SIG-M5 (cell line): Measurements from ENCODE around the gene ARHGEF40.

ENCODE experiments used
- DNase-seq: peaks from one replicate; lab custom pipeline; 2025; lab: John Stamatoyannopoulos, UW

ARHGEF40 gene

DNA sequence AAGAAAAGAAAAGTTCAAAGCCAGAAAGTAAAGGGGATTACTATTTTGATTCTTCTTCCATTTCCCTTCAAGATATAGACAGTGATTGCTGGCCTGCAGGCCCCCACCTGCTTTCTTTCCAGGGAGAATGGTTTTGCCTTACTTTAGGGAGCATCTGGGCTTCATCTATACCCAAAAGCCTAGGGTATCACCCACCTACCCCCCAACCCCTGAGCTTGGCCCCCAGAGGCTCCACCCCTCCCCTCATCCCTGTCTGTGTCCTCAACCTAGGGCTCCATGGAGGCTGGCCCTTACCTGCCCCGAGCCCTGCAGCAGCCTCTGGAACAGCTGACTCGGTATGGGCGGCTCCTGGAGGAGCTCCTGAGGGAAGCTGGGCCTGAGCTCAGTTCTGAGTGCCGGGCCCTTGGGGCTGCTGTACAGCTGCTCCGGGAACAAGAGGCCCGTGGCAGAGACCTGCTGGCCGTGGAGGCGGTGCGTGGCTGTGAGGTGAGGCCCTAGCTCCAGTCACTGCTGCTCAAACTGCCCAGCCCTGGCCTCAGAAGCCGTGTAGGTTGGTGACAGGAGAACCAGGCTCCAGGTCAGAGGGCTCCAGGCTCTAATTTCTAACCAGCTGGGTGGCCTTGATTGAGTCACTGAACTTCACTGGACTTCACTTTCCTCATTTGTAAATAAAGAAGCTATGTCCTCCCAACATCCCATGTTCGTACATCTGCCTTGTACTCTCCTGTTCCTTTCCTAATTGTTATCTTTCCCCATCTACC is 13.6 kb downstream of the ARHGEF40 start:
- DNase-seq, result no peak

DNA sequence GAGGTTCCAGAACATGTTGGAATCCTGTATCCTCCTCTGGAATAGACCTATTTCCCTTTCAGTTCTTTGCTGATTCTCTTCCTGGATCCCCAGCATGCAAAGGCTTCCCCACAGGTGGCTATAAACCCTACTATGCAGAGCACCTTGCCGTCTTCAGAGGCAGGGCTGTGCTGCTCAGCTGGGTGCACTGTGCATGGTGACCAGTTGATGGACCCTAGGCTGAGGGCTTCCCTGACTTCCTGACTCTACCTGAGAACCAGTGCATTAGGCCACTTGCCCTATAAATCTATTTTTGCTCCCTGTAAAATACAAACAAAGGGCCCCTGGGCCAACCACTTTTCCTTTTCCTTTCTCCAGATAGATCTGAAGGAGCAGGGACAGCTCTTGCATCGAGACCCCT is 14.3 kb downstream of the ARHGEF40 start:
- no peak for DNase-seq

DNA sequence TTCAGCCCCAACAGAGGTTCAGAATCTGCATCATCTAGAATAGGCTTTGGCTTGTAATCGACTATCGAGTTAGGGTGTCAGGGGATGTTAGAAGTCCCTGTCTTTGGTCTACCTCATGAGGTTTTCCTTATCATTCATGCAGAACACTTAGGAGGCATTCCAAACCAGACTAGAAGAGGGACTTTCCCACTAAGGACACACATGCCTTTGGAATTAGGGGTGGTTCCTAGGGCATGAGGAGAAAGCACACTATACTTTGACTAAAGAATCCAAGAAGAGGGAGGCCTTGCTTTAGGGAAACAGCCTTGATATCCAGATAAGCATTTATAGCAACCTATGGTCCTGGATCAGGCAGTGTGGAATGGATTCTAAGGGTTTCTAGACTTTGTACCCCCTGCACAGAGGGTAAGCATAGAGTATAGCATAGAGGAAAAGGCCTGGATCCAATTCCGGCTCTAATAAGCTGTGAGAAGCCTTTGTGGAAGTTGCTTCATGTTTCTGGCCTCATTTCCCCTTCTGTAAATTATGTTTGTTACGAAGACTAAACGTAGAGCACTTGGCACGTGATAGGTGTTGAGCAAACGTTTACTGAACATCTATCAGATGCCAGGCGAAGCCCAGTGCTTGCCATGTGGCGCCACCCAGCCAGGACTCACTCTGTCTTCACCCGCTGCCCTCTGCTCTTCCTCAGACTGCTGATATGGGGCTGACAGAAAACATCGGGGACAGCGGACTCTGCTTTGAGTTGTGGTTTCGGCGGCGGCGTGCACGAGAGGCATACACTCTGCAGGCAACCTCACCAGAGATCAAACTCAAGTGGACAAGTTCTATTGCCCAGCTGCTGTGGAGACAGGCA is 15.1 kb downstream of the ARHGEF40 start:
- no peak for DNase-seq

DNA sequence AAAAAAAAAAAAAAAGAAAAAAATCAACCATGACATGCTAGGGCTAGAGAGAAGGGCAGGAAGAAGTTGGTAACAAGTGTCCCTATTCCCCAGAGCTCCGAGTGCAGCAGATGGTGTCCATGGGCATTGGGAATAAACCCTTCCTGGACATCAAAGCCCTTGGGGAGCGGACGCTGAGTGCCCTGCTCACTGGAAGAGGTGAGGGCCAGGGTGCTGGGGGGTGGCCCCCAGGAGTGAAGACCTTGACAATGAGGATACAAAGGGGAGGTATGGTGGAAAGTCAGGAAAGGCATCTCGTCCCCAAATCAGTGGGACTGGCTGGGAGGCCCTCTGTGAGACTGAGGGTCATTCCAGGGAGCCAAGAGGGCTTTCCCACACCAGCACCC is 16.8 kb downstream of the ARHGEF40 start:
- DNase-seq, result no peak

DNA sequence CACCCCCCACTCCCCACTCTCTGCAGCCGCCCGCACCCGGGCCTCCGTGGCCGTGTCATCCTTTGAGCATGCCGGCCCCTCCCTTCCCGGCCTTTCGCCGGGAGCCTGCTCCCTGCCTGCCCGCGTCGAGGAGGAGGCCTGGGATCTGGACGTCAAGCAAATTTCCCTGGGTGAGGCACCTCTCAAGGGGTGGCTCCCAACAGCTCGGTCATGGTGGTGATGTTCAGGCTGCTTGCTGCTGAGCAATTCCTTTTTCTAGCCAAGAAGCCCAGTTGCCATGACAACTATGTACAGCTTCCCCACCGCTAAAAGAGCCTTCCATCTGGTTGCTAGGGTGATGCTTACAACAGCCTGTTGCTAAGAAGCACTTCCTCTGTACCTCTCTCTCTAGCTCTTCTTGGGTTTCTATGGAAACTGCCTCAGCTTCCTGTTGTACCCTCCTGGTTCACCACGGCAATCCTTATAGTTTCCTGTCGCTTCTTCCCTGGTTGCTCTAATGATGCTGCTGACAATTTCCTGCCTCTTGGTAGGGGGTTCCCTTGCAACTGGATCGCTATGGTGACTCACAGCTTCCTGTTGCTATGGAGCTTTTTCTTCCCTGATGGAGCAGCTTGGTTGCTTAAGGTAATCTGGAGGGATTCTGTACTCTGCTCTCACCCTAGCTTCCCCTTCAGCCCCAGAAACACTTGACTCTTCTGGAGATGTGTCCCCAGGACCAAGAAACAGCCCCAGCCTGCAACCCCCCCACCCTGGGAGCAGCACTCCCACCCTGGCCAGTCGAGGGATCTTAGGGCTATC is 17.4 kb downstream of the ARHGEF40 start:
- peak; percentile 73 for DNase-seq

DNA sequence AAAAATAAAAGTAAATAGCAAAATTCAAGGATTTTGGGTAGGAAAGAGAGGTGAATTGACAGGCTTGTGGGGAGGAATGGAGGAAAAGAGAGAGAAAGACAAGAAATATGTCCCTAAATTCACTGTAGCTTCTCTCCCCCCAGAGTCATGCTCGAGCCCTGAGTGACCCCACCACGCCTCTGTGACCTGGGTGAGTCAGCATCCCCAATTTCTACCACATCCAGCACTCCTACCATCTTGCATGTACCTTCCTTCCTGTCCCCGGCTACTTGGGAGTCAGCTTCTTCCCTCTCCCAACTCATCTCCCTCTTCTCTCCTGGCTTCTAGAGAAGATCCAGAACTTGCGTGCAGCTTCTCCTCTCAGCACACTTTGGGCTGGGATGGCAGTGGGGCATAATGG is 18.6 kb downstream of the ARHGEF40 start:
- DNase-seq, result no peak

DNA sequence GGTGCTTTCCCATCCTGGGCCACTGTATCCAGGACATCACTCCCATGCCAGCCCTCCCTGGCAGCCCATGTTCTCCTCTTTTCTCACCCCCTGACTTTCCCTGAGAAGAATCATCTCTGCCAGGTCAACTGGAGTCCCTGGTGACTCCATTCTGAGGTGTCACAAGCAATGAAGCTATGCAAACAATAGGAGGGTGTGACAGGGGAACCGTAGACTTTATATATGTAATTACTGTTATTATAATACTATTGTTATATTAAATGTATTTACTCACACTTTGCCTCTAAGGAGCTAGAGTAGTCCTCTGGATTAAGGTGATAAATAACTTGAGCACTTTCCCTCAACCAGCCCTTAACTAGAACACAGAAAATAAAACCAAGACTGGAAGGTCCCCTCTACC is 19.2 kb downstream of the ARHGEF40 start:
- DNase-seq, result no peak

DNA sequence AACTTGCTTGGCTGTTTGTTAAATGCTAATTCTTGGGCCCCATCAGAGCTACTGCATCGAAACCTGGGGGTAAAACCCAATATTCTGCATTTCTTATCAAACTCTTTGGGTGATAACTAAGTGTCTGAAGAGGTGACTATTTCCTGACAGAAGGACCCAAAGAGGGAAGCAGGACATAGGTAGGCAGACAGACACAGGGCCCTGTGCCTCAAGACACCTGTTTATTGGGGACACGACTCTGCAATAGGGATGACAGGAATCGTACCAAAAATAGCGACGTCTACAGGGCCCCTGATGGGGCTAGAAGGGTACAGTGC is 19.7 kb downstream of the ARHGEF40 start:
- DNase-seq, result no peak

DNA sequence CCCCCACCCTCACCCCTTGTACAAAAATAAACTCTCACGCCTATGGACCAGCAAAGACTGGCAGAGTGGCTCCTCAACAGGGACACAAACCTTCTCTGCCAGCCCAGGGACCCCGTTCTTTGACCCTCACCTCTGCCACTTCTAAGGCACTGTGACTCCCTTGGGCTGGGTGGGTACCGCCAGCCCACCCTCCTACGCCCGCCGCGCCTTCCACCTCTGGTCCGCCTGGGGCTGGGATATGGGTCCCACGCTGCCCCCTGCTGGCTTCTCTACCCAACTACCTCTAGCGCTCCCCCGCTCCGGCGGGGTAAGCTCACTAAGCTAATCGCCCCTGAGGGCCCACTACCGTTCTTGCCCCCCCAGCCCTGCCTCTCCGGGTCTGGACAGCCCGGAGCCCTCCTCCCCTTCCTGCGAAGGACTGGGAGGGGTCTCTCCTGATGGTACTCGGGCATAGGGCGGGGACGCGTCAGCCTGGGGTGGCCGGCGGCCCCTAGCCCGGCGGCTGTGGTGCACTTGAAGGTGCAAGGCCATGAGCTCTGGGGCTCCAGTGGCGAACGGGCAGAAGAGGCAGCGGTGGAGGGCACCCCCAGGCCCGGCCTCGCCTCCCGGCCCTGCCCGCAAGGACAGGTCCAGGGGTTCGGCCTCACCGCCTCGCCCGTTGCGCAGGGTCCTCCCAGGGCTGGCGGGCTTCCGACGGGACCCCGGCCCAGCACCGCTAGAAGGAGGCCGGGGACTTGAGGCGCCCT is 20.3 kb downstream of the ARHGEF40 start:
- DNase-seq, result no peak

DNA sequence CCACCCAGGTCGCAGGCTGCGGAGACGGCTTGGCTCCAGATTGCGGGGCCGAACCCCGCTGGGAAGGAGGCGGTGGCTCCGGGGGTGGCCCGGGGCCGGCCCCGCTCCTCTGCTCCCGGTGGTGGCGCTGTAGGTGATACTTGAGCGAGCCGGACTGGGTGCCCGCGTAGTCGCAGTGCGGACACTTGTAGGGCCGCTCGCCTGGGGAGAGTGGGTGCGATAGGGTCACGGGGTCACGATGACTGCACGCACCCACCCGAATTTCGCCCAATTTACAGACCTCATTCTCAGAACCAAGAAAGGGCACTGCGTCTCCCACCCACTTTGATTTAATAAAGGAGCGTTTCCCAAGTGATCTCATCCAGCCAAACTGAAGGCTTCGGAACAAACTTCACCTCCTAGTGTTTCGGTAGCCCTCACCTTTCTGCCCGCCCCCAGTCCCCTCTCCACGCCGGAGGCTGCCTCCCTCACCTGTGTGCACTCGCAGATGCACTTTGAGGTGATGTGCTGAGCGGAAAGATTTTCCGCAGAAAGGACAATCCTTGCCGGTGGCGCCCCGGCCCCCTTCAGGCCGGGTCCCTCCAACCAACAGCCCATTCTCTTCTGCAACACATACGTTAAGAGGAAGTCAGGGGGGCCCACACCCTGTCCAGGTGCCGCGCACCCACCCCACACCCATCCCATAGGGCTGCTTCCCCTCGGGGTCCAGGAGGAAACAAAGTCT is 21.0 kb downstream of the ARHGEF40 start:
- no peak for DNase-seq

DNA sequence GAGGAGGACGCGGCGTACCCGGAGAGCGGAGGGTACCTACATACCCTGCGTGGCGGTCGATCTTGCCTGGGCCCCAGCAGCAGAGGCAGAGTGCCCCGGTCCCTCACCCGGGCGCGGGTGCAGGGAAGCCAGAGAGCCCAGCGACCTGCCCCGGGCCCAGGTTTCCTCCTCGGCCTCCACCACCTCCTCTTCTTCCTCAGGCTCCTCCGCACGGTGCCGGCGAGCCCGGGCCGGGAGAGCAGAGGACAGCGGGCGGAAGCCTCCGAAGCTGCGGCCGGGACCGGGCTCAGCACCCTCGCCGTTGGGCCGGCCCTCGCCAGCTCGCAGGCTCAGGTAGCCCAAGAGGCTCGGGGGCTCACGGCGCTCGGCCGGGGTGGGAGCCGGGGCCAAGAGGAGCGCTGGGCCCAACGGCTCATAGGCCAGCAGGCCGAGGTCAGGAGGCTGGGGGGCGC is 21.7 kb downstream of the ARHGEF40 start:
- DNase-seq, result no peak

DNA sequence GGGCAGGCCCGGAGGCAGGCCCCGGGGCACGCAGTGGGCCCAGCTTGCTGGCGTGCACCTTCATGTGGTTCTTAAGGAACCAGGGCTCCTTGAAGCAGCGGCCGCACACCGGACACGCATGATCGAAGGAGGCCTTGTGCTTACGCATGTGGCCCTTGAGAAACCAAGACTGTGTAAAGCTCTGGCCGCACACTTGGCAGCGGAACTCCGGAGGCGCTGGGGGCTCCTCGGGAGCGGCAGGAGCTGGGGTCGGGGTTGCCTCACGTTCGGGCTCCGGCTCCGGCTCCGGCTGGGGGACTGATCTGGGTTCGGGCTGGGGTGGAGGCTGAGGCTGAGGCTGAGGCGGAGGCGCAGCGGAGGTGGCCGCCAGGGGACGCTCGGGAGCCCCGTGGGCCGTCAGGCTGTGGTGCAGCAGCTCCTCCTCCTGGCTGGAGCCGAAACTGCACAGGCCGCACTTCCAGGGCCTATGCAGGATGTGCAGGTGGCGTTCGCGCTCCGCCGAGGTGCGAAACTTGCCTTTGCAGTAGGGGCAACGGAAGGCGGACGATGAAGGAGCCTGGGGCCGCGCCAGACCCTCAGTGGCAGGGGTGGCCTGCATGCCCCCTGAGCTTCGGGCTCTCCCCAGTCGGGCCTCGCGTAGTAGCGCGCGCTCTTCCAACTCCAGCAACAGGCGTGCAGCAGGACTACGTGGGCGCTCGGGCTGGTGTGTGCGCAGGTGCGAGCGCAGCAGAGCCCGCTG is 22.3 kb downstream of the ARHGEF40 start:
- no peak for DNase-seq

DNA sequence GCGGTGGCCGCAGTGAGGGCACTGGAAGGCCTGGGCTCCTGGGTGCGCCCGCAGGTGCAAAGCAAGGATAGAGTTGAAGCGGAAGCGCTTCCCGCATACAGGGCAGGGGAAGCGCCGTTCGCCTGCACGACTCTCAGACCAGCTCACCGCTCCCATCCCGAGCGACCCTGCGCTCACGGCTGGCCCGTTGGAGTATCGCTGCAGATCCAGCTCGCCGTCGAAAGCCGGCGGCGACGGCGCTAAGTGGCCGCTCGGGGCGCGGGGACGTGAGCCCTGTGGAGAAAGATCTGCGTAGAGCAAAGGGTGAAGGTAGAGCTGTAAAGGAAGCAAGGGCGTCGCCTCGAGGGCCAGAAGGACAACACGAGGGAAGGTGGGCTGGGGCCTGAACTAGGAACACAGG is 22.9 kb downstream of the ARHGEF40 start:
- no peak for DNase-seq

DNA sequence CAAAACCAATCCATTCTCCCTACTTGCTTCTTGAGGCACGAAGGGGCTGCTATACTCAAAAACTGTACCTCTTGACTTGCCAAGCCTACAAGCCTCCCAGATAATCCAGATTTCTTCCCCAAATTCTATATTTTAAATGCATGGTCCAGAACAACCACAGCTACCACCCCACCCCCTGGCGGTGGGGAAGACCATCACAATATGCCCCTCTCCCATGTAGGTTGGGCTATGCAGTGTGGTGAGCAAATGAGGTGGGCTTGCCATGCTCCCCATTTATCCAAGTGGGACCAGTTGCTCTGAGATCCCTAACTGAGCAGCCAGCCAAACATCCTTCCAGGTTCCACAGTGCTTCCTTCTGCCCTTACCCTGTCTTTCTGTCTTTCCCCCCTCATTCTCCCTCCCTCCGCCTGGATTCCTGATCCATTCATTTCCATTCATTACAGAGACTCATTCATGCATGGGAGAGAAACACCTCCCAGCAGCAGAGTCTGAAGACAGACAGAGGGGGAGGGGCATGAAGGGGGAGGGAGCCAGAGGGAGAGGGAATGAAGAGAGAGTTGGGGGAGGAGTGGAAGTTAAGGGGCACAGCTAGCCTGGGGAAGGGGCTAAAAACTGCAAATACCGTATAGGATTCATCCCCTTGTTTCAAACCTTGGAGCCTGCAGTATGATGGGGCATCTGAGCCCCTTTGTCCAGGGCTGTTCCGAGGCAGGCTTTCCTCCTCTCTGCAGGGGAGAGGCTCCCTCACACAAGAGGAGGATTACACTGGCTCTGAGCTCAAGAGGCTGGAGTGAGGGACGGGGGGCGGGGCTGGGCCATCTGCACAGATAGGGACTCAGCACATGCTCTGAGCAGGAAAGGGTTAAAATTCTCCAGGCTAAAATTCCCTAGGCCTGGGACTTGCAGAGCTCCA is 23.9 kb downstream of the ARHGEF40 start:
- no peak for DNase-seq

DNA sequence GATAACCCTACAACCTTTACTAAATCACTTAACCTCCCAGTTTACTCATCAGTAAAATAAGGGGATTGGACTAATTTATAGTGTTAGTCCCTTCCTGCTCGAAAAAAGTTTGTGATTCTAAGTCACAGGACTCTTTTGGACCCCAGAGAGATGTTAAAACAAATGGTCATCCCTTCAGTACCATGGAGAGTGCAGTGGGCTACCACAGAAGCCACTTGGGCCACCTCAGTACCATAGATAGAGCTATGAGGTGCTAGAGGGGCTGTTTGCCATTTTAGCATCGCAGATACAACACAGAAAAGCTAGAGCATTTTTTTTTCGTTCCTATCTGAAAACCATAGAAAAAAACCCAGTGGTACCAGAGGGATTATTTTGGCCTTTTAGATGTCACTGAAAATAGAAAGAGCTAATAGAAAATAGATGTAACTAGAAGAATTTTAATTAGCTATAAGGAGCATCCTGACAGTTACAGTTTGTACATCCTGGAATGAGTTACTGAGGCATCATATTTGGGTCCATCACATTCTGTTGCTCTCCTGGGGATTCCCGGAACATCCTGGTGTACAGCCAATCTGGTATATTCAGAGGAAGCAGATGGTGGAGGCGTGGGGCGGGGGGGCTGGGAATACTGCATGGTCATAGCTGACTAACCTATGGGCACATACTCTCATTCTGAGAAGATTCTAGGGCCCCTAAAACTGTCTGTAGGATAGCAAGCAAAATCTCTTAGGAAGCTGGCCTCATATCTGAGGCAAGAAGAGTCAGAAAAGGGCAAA is 25.5 kb downstream of the ARHGEF40 start:
- no peak for DNase-seq

DNA sequence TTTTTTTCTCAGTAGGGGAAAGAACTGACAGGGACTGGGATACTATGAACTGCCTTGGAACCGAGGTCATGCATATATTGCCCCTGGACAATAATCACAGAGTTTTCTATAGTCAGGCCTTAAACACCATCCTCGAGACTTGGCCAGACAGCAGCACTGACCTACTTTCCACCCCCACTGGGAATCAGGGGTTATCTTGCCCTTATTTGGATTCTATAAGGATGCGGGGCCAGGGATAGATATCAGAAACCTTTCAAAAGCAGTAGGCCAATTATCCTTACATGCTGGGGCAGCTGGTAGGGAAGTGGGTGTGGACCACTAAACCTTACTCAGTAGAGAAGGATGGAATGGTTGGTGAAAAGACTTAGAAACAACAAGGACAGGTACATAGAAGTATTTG is 26.3 kb downstream of the ARHGEF40 start:
- no peak for DNase-seq

DNA sequence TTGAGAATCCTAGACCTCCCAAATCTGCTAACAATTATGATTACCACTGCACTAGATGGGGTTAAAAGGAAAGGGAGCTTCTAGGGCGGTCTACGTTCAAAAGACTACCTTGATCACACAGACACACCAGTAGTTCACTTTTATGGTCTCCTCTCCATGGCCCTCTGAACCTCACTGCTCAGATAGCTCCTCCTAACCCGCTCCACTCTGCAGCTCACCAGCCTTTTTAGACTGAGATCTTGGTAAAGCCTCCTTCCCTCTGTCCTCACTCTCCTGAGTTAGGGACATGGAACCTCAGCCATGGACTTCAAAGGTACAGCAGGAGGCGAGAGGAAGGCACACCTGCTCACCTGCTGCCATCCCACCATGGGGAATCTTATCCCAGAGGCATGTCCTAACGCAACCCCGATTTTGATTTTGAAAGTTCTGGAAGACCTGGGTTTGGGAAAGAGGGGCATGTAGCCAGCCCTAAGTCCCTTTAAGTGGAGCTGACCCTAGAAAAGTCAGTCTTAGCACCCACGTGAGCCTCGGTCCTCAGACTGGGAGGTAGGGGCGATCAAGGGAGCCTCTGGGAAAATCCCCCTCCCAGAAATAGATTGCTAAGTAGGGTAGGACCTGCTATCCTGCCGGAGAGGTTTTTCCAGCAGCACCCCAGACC is 27.0 kb downstream of the ARHGEF40 start:
- no peak for DNase-seq

DNA sequence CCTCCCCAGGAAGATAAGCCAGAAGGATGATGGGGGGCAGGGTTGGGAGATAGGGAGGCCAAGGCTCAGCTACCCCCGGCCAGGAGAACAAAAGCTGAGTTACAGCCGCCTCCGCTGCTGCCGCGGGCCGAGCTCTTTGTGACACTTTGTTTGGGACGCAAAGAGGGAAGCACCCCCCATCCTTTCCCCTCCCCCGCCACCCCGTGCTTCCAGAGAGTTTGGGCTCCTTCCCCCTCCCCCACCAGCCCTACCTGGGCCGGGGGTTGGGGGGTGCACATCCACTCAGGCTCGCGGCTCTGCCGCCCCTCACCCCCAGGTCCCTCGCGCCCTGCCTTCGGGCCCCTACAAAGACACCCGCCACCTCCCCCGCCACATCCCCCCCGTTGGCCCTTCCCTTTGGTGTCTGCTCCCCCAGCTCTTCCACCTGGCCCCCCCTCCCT is 27.6 kb downstream of the ARHGEF40 start:
- no peak for DNase-seq
